Measurements from ENCODE around the gene PAQR7. TPM values are rescaled to one million over a fixed set of nuclear protein-coding genes. Genes with fewer than 3 reads are reported as not detected.

PAQR7 gene
- total and polyA plus RNA-seq, 2 experiments from 2014 or later: 4.0 to 5.2 TPM

DNA sequence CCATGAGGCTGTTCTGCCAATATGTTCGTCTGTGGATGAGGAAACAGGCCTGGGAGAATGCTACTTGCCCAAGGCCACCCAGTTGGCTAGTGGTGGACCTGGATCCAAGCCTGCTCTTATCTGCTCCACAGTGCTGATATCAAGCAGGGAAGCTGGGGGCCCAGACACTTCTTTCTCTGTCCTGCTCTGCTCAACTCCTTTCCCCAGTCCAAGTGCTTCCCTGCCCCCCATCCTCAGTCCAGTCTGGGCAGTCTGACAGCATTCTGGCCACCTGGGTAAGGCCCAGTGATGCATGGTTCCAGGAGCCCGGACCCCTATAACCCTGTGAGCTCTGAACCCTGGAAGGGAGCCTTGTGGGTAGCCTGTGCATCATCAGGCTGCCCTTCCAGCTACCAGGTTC is 4.2 kb upstream of the PAQR7 start:
- Histone ChIP-seq H3K36me3 (ENCODE audit: insufficient read depth) (no peaks in the 10 kb centered on the region), H3K27ac (ENCODE audit: low read depth) (no peak overlapping the region), H3K79me2 (replicated peaks; ENCODE audit: insufficient read depth) (no peaks in the 10 kb centered on the region), H3F3A (replicated peaks; ENCODE audit: low read depth) (0 out of 2 replicates have a peak, but pooled peaks cover 2% of the 10 kb centered on the region), H3K4me3 (no peak overlapping the region), H3K4me2 (no peak overlapping the region), H2AFZ (no peak overlapping the region), H3K4me1 (ENCODE audit: insufficient read depth) (peaks cover 6% of the 10 kb centered on the region), H4K20me1 (replicated peaks; ENCODE audit: insufficient read depth) (no peaks in the 10 kb centered on the region), H3K27me3 (ENCODE audit: insufficient read depth) (peaks cover 17% of the 10 kb centered on the region), H3K9me2 (ENCODE audit: insufficient read depth) (no peaks in the 10 kb centered on the region)
- Mint-ChIP-seq H3K27ac (no peak overlapping the region), H3K36me3 (ENCODE audit: low read depth) (no peaks in the 10 kb centered on the region), H3K4me3 (no peak overlapping the region), H3K4me1 (peaks cover 7% of the 10 kb centered on the region), H3K9me3 (no peaks in the 10 kb centered on the region; the same call in 2 of the 3 replicates), H3K27me3 (ENCODE audit: insufficient read depth, low read depth, poor library complexity) (no peaks in the 10 kb centered on the region)
- DNase-seq (ENCODE audit: low spot score) (no peak), ATAC-seq (no peak)
- no peak for TF ChIP-seq POLR2AphosphoS5 (IDR thresholded peaks at IDR 0.05; ENCODE audit: low read depth)
- TF ChIP-seq ZNF331 (CRISPR knock-in tag; IDR thresholded peaks at IDR 0.05; ENCODE audit: low read depth): no peak
- TF ChIP-seq, protein P1, sequence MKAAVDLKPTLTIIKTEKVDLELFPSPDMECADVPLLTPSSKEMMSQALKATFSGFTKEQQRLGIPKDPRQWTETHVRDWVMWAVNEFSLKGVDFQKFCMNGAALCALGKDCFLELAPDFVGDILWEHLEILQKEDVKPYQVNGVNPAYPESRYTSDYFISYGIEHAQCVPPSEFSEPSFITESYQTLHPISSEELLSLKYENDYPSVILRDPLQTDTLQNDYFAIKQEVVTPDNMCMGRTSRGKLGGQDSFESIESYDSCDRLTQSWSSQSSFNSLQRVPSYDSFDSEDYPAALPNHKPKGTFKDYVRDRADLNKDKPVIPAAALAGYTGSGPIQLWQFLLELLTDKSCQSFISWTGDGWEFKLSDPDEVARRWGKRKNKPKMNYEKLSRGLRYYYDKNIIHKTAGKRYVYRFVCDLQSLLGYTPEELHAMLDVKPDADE (IDR thresholded peaks at IDR 0.05): no peak
- TF ChIP-seq, protein P2, sequence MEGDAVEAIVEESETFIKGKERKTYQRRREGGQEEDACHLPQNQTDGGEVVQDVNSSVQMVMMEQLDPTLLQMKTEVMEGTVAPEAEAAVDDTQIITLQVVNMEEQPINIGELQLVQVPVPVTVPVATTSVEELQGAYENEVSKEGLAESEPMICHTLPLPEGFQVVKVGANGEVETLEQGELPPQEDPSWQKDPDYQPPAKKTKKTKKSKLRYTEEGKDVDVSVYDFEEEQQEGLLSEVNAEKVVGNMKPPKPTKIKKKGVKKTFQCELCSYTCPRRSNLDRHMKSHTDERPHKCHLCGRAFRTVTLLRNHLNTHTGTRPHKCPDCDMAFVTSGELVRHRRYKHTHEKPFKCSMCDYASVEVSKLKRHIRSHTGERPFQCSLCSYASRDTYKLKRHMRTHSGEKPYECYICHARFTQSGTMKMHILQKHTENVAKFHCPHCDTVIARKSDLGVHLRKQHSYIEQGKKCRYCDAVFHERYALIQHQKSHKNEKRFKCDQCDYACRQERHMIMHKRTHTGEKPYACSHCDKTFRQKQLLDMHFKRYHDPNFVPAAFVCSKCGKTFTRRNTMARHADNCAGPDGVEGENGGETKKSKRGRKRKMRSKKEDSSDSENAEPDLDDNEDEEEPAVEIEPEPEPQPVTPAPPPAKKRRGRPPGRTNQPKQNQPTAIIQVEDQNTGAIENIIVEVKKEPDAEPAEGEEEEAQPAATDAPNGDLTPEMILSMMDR (conservative IDR thresholded peaks at IDR 0.05; ENCODE audit: low read depth in 2 of 2): no peak
- TF ChIP-seq JUNB (IDR thresholded peaks at IDR 0.05; ENCODE audit: unreplicated experiment): no peak
- TF ChIP-seq, protein P3, sequence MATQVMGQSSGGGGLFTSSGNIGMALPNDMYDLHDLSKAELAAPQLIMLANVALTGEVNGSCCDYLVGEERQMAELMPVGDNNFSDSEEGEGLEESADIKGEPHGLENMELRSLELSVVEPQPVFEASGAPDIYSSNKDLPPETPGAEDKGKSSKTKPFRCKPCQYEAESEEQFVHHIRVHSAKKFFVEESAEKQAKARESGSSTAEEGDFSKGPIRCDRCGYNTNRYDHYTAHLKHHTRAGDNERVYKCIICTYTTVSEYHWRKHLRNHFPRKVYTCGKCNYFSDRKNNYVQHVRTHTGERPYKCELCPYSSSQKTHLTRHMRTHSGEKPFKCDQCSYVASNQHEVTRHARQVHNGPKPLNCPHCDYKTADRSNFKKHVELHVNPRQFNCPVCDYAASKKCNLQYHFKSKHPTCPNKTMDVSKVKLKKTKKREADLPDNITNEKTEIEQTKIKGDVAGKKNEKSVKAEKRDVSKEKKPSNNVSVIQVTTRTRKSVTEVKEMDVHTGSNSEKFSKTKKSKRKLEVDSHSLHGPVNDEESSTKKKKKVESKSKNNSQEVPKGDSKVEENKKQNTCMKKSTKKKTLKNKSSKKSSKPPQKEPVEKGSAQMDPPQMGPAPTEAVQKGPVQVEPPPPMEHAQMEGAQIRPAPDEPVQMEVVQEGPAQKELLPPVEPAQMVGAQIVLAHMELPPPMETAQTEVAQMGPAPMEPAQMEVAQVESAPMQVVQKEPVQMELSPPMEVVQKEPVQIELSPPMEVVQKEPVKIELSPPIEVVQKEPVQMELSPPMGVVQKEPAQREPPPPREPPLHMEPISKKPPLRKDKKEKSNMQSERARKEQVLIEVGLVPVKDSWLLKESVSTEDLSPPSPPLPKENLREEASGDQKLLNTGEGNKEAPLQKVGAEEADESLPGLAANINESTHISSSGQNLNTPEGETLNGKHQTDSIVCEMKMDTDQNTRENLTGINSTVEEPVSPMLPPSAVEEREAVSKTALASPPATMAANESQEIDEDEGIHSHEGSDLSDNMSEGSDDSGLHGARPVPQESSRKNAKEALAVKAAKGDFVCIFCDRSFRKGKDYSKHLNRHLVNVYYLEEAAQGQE (IDR thresholded peaks at IDR 0.05; ENCODE audit: unreplicated experiment): no peak
- no peak for TF ChIP-seq CREB1 (CRISPR knock-in tag; IDR thresholded peaks at IDR 0.05; ENCODE audit: low read depth)
- TF ChIP-seq, protein P4, sequence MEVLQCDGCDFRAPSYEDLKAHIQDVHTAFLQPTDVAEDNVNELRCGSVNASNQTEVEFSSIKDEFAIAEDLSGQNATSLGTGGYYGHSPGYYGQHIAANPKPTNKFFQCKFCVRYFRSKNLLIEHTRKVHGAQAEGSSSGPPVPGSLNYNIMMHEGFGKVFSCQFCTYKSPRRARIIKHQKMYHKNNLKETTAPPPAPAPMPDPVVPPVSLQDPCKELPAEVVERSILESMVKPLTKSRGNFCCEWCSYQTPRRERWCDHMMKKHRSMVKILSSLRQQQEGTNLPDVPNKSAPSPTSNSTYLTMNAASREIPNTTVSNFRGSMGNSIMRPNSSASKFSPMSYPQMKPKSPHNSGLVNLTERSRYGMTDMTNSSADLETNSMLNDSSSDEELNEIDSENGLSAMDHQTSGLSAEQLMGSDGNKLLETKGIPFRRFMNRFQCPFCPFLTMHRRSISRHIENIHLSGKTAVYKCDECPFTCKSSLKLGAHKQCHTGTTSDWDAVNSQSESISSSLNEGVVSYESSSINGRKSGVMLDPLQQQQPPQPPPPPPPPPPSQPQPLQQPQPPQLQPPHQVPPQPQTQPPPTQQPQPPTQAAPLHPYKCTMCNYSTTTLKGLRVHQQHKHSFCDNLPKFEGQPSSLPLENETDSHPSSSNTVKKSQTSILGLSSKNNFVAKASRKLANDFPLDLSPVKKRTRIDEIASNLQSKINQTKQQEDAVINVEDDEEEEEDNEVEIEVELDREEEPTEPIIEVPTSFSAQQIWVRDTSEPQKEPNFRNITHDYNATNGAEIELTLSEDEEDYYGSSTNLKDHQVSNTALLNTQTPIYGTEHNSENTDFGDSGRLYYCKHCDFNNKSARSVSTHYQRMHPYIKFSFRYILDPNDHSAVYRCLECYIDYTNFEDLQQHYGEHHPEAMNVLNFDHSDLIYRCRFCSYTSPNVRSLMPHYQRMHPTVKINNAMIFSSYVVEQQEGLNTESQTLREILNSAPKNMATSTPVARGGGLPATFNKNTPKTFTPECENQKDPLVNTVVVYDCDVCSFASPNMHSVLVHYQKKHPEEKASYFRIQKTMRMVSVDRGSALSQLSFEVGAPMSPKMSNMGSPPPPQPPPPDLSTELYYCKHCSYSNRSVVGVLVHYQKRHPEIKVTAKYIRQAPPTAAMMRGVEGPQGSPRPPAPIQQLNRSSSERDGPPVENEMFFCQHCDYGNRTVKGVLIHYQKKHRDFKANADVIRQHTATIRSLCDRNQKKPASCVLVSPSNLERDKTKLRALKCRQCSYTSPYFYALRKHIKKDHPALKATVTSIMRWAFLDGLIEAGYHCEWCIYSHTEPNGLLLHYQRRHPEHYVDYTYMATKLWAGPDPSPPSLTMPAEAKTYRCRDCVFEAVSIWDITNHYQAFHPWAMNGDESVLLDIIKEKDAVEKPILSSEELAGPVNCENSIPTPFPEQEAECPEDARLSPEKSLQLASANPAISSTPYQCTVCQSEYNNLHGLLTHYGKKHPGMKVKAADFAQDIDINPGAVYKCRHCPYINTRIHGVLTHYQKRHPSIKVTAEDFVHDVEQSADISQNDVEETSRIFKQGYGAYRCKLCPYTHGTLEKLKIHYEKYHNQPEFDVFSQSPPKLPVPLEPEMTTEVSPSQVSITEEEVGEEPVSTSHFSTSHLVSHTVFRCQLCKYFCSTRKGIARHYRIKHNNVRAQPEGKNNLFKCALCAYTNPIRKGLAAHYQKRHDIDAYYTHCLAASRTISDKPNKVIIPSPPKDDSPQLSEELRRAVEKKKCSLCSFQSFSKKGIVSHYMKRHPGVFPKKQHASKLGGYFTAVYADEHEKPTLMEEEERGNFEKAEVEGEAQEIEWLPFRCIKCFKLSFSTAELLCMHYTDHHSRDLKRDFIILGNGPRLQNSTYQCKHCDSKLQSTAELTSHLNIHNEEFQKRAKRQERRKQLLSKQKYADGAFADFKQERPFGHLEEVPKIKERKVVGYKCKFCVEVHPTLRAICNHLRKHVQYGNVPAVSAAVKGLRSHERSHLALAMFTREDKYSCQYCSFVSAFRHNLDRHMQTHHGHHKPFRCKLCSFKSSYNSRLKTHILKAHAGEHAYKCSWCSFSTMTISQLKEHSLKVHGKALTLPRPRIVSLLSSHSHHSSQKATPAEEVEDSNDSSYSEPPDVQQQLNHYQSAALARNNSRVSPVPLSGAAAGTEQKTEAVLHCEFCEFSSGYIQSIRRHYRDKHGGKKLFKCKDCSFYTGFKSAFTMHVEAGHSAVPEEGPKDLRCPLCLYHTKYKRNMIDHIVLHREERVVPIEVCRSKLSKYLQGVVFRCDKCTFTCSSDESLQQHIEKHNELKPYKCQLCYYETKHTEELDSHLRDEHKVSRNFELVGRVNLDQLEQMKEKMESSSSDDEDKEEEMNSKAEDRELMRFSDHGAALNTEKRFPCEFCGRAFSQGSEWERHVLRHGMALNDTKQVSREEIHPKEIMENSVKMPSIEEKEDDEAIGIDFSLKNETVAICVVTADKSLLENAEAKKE (CRISPR knock-in tag; IDR thresholded peaks at IDR 0.05): no peak
- TF ChIP-seq EZH2phosphoT487 (IDR thresholded peaks at IDR 0.05; ENCODE audit: unreplicated experiment): no peak
- no peak for TF ChIP-seq STAT1 (IDR thresholded peaks at IDR 0.05; ENCODE audit: unreplicated experiment)
- no peak for TF ChIP-seq EZH2 (IDR thresholded peaks at IDR 0.05; ENCODE audit: low read depth, unreplicated experiment)
- no peak for TF ChIP-seq NANOG (IDR thresholded peaks at IDR 0.05; ENCODE audit: borderline replicate concordance)
- no peak for TF ChIP-seq ZNF114 (CRISPR knock-in tag; IDR thresholded peaks at IDR 0.05)

Data from GM23338 (cell line).